Astrocyte of the cerebellum (primary cell): Measurements from ENCODE around the gene ST8SIA4.

Experiments
- DNase-seq: peaks from one replicate; pipeline ENCODE4 v3.0.0-alpha.2; 2011; ENCODE audit warnings: low read depth
- H3K4me3 ChIP-seq: 2 replicates; pipeline ENCODE4 v1.5.1; 2011; ENCODE audit warnings: mild to moderate bottlenecking, low read depth, low read length, moderate library complexity
- in situ Hi-C: cut with HindIII; loops from 2 replicates; pipeline ENCODE4 v1.10.0; 2017; ENCODE audit warnings: low sequenced_read_pairs
- TF ChIP-seq, protein P1 (sequence below): IDR thresholded peaks from 2 replicates; pipeline ENCODE4 v1.5.1; 2012; ENCODE audit warnings: low read length, low read depth, moderate library complexity, mild to moderate bottlenecking; ENCODE audit errors: missing control alignments

ST8SIA4 gene

DNA sequence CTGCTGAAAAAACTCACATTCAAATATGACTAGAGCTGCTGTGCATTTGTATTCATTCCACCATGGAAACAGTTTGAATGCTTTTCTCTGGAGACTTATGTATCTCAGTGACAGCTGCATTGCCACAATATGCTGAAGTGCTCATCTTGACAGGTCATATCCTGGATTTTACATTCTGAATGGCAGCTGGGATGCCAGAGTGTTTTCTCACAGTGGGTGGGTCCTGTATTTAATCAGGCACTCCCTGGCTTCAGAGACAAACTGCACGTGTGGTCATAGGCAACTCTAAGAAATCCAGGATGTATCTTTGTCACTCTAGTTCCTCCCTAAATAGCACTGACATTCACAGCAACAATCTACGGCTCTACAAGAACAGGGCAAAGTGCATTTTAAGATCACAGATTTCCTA is 75.6 kb downstream of the ST8SIA4 start:
- no peak overlapping the region for H3K4me3 ChIP-seq
- no peak for DNase-seq
- in situ Hi-C loops: no loop called here

DNA sequence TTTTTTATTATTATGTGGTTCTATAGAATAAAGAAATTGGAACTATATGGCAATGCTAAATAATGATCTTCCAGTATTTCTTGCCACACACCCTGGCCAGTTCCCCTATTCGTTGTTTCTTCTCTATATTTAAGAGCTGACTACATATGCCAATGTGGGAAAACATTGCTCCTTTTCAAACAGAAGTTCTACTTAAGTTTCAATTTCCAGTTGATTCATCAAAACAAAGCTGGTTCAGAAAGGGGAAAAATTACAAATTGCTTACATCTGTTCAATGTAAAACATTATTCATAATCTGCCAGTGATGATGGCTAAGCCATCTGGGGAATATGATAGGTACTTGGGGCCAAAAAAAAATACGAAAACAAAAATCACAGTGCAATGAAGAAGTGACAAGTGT is 76.9 kb downstream of the ST8SIA4 start:
- no peak overlapping the region for H3K4me3 ChIP-seq
- DNase-seq: no peak
- TF ChIP-seq, protein P1, sequence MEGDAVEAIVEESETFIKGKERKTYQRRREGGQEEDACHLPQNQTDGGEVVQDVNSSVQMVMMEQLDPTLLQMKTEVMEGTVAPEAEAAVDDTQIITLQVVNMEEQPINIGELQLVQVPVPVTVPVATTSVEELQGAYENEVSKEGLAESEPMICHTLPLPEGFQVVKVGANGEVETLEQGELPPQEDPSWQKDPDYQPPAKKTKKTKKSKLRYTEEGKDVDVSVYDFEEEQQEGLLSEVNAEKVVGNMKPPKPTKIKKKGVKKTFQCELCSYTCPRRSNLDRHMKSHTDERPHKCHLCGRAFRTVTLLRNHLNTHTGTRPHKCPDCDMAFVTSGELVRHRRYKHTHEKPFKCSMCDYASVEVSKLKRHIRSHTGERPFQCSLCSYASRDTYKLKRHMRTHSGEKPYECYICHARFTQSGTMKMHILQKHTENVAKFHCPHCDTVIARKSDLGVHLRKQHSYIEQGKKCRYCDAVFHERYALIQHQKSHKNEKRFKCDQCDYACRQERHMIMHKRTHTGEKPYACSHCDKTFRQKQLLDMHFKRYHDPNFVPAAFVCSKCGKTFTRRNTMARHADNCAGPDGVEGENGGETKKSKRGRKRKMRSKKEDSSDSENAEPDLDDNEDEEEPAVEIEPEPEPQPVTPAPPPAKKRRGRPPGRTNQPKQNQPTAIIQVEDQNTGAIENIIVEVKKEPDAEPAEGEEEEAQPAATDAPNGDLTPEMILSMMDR: no peak
- in situ Hi-C loops: no loop called here

More for the DNA sequence above, 75.6 kb downstream of the ST8SIA4 start:
- TF ChIP-seq, protein P1: no peak

DNA sequence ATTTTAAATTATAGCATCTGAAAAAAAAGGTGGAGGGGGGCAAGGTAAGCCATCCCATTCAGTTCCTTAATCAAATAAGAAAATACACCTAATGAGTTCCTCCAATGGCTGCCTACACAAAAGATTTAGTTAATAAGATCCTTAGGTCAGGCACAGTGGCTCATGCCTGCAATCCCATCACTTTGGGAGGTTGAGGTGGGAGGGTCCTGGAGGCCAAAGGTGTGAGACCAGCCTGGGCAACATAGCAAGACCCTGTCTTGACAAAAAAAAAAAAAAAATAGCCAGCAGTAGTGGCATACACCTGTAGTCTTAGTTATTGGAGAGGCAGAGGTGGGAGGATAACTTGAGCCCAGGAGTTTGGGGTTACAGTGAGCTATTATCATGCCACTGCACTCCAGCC is 78.4 kb downstream of the ST8SIA4 start:
- no peak overlapping the region for H3K4me3 ChIP-seq
- in situ Hi-C loops: no loop called here
- DNase-seq: no peak
- TF ChIP-seq, protein P1: no peak

DNA sequence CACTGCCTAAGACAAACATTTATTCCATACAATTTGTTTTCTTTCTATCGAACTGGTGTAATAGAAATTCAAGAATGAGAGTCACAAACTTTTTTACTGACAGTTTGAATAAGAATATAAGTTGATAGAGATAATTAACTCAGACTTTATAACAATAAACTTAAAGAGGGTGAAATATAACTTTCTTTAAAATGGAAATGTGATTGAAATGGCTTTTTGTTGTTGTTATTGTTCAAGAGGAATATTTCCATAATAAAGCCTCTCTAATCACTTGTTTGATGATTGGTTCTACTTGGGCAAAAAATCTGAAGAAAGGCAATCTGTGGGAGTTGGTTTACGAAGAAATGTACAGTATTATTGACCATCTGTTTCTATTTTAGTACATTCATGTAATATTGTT is 79.3 kb downstream of the ST8SIA4 start:
- in situ Hi-C loops: no loop called here
- TF ChIP-seq, protein P1: no peak

DNA sequence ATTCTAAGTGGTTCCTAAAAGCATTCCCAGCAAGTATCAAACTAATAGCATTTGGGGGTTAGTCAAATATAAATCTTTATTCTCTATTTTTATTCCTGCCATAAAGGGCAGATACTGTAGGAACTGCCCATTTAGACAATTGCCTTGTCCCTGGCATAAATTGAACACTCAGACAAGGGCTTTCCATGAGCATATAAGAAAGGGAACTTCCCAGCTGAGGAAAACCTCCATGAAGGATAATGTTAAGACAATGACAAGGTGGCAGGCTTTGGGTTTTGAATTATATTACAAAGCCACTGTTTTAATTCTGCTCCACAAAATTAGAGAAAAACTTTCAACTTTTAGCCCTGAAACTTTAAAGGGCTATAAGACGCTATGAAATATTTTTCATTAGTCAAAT is 81.3 kb downstream of the ST8SIA4 start:
- no peak for DNase-seq
- H3K4me3 ChIP-seq: no peak overlapping the region
- in situ Hi-C loops: no loop called here
- TF ChIP-seq, protein P1: no peak

More for the DNA sequence above, 79.3 kb downstream of the ST8SIA4 start:
- H3K4me3 ChIP-seq: no peak overlapping the region
- DNase-seq: no peak

DNA sequence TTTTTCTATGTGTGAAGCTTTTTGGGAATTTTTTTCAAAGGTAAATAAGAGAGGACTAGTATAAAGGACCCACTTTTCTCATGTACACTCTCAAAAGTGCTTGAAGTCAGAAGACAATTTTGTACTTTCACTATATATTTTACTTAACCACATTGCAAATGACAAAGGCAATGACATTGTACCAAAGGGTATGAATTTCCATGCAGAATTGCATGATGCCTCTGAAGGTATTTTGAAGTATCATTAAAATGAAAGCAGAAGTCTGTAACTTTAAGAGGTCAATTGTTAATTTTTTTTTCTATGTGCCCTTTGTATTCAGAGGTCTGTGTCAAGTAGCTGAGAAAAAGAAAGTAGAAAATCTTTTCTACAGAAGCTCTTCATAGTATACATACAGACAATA is 84.7 kb downstream of the ST8SIA4 start:
- no peak for DNase-seq
- TF ChIP-seq, protein P1: no peak
- in situ Hi-C loops: no loop called here
- H3K4me3 ChIP-seq: no peak overlapping the region

DNA sequence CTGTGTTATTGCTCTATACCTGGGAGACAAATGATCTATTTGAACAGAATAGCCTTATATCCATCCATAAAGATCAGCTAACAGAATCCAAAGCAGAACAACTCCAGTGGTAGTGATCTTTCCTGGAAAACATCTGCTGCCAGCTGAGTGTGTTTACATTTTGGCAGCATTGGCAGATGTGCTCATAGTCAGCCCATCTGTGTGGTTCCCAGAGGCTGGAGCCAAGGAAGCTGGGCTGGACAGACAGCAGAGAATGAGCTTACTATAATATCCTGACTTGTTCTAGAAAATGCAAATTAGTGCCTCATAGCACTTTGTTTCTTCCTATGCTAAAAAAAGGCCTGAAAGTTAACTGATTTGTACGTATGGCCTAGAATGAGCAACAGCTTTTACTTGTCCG is 99.7 kb downstream of the ST8SIA4 start:
- in situ Hi-C loops: no loop called here
- DNase-seq: peak; percentile 4
- TF ChIP-seq, protein P1: no peak
- no peak overlapping the region for H3K4me3 ChIP-seq
